ENCODE results near the gene ZNF584.

ZNF584 gene

GRCh38 chr19:58385891-58386575 is 22.4 kb upstream of the ZNF584 start:
- no peak for DNase-seq (ENCODE audit: low read depth in 2 of 2)

- DNase-seq (ENCODE audit: low read depth in 2 of 2) = peak; percentile 93 to 95
Measured at GRCh38 chr19:58386576-58387337, 21.7 kb upstream of the ZNF584 start, which contains the start of gene RPS5. TSS of gene RPS5 (plus strand) at chr19:58387269. CDS start at chr19:58388138, 869 bp downstream.

DNA sequence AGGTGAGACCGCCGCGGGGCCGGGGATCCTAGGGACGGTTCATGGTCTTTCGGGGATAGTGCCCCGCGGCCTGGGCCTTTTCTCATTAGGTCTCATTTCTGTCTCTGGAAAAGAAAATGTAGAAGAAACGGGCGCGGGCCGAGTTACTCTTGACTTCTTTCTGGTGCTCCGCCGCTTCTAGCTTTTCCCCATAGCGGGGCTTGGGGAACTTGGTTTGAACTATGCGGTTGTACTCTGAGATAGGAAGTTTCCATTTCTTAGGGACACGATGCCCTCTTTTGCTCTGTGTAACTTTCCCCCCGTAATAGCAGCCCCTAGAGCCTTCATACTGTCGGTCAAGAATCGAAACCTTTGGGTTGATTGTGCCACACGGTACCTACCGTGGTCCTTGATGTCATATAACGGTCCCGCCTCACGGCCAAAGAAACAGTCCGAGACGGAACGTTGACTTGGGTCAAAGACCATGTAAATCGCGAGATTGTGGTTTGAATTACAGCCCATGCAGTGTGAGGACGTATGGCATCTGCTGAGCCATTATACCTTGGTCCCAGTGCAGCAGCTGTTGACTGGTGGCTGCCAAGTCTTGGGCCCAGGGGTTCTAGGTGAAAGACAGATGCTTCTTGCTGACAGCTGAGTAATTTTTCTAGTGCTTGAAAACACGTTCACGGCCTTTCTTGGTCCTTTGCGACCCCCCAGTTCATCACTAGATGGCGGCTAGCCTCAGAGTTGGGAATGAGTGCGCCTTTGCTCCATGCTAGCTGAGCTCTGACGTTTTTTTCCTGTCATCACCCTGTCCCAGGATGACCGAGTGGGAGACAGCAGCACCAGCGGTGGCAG is 20.9 kb upstream of the ZNF584 start:
- no peak for DNase-seq (ENCODE audit: low read depth in 2 of 2)

DNA sequence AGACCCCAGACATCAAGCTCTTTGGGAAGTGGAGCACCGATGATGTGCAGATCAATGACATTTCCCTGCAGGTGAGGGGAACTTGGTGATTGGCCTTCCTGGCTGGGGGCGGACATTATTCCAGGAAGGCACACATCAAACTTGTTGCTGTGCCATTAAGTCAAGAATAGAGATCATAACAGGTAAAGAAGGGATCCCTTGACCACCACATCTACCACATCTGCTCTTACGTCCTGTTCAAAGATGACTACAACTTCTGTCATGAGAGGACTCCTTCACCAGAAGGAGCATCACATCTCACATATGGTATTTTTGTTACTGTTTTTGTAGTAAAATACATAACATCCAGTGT is 20.3 kb upstream of the ZNF584 start:
- no peak for DNase-seq (ENCODE audit: low read depth in 2 of 2)

GRCh38 chr19:58392945-58393724 is 15.3 kb upstream of the ZNF584 start:
- DNase-seq (ENCODE audit: low read depth in 2 of 2) = no peak

GRCh38 chr19:58393725-58394033 is 14.8 kb upstream of the ZNF584 start:
- no peak for DNase-seq (ENCODE audit: low read depth in 2 of 2)

GRCh38 chr19:58394821-58395219 is 13.6 kb upstream of the ZNF584 start:
- no peak for DNase-seq (ENCODE audit: low read depth in 2 of 2)

- no peak for DNase-seq (ENCODE audit: low read depth in 2 of 2)
Measured at GRCh38 chr19:58395220-58395978, 13.1 kb upstream of the ZNF584 start, which contains the start of gene RNF225. TSS of gene RNF225 (plus strand) at chr19:58395656. CDS start at chr19:58396090, 434 bp downstream.

GRCh38 chr19:58395979-58396627 is 12.3 kb upstream of the ZNF584 start:
- DNase-seq (ENCODE audit: low read depth in 2 of 2) = no peak

GRCh38 chr19:58396691-58397532 is 11.5 kb upstream of the ZNF584 start:
- no peak for DNase-seq (ENCODE audit: low read depth in 2 of 2)

DNA sequence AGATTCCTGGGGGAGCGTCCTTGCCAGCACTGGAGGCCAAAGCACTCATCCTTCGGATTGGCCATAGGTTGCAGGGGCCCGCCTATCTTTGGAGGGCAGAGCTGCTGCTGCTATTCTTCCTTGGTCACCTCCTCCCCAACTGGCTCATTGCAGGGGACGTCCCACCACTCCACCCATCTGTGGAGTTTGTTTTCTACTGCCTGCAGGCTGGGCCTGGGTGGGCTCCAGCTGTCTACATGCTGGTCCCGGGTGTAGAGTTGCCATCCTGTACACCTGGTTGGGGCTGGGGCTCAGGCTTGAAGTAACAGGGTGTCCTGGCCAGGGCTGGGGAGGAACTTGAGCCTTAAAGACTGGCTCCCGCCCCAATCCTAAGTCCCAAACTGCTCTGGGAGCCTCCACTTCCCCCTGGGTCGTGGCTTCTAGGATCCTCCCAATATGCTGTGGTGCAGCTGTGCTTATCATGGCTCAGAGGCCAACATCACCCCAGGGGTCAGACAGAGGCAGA is 10.9 kb upstream of the ZNF584 start:
- DNase-seq (ENCODE audit: low read depth in 2 of 2) = no peak

GRCh38 chr19:58398087-58398486 is 10.4 kb upstream of the ZNF584 start:
- no peak for DNase-seq (ENCODE audit: low read depth in 2 of 2)

- DNase-seq (ENCODE audit: low read depth in 2 of 2) = no peak
Measured at GRCh38 chr19:58398545-58398944, 9.9 kb upstream of the ZNF584 start.

- DNase-seq (ENCODE audit: low read depth in 2 of 2) = no peak
Measured at GRCh38 chr19:58399903-58400302, 8.5 kb upstream of the ZNF584 start.

DNA sequence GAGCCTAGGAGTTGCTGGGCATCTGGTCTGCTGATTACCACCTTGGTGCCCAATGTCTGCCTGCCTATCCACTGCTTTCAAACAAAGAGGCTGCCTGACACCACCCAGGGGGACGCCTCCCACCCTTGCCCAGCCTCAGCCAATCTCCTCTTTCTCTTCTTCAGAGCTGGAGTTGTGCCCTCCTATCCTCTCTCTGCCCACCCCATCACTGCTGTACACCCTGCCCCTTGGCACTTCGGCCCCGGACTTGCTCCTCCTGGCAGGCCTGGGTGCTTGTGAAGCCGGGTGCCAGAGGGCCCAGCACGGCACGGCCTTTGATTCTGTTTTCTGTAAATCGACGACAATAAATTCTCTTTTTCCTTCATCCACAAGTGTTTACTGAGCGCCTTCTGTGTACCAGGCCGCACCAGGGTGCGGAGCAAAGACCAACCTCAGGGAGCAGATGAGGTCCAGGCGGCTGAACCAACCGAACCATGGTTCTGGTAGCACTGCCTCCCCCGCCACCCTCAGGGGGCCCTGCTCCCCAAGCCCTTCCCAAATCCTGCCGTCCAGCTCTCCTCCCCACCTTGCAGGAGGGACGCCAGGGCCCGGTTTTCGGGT is 8.0 kb upstream of the ZNF584 start:
- no peak for DNase-seq (ENCODE audit: low read depth in 2 of 2)

- peak; percentile 99 for DNase-seq (ENCODE audit: low read depth in 2 of 2)
Measured at GRCh38 chr19:58400916-58401839, 7.3 kb upstream of the ZNF584 start.

GRCh38 chr19:58401840-58402421 is 6.5 kb upstream of the ZNF584 start:
- no peak for DNase-seq (ENCODE audit: low read depth in 2 of 2)

Data from stimulated activated CD8-positive, alpha-beta memory T cell treated with anti-CD3 and anti-CD28 coated beads, Interleukin-7, amount 100 ng/mL, for 4 hours (primary cell).